Suprapubic skin (tissue), 4 donors: ENCODE results near the gene ELP1.

Source experiments
- EP300 ChIP-seq: sonication (generic); formaldehyde crosslinking; IDR thresholded peaks from one replicate; pipeline ENCODE4 v1.6.1; 2017; ENCODE audit warnings: antibody characterized with exemption
- POLR2AphosphoS5 ChIP-seq, 3 donors: sonication (generic); formaldehyde crosslinking; IDR thresholded peaks; one replicate each; pipeline ENCODE4 v1.6.1; 2017; ENCODE audit warnings: antibody characterized with exemption in 3 of 3

- TF ChIP-seq POLR2AphosphoS5 (IDR thresholded peaks at IDR 0.05) (no peak), EP300 (no peak)
Measured at GRCh38 chr9:108857572-108857971, 76.4 kb downstream of the ELP1 start.
